ENCODE measurements around the gene AKIP1. TPM values are rescaled to one million over a fixed set of nuclear protein-coding genes. Genes with fewer than 3 reads are reported as not detected.

The AKIP1 gene
- total and polyA plus RNA-seq, 2 donors (not counting 3 experiments of a cell fraction or from before 2014, with no cell fraction given): 21.9 to 32.4 TPM

DNA sequence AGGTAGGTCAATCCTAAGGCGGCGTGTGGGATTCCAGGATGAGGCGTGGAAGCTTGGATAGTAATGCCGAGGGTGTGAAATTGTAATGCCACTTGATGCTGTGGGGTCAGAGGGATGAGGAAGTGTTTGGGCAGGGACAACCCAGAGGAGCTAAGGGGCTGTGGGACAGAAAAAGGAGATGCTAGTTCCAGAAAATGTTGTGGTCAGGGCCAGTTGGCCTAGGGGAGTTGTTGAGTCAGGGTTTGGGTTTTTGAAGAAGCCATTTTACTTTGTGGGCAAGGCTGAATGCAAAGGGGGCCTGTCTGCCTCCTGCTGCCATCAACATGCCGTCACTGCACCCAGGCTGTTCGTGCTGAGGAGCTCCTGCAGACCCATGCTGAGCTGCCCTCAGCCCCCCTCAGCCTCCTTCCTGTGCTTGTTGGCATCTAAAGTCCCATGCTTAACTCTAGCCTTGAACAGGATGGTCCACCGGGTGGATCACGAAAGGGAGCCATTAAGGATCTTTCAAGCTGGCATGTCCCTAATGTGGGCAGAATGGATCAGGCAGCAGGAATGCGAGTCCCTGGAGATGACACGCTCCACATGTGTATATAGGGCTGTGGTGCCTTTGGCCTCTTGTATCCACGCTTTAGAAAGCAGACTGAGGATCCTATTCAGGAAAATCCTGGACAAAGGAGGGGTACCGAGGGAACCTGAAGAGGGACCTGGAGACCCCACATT is 19.6 kb downstream of the AKIP1 start:
- Histone ChIP-seq H4K20me1 (replicated peaks; ENCODE audit: control insufficient read depth, extremely low read depth, insufficient read depth, low read length) (no peaks in the 10 kb centered on the region), H3K9me3 (replicated peaks; ENCODE audit: control insufficient read depth, insufficient read depth, low read length) (no peaks in the 10 kb centered on the region), H3K4me2 (ENCODE audit: insufficient read depth, low read length) (no peak overlapping the region), H3K9ac (replicated peaks; ENCODE audit: extremely low read depth, insufficient read depth, low read length) (no peak overlapping the region), H3K4me3 (replicated peaks in 1 of 3; ENCODE audit: insufficient read depth in 1 of 3, low read depth in 1 of 3, low read length in 3 of 3) (no peak overlapping the region), H3K79me2 (ENCODE audit: control insufficient read depth, insufficient read depth, low read length) (no peaks in the 10 kb centered on the region), H2AFZ (ENCODE audit: low read depth, low read length) (no peak overlapping the region), H3K9me1 (replicated peaks; ENCODE audit: control insufficient read depth, extremely low read depth, insufficient read depth, low read length) (no peaks in the 10 kb centered on the region), H3K27ac (ENCODE audit: insufficient read depth, low read depth, low read length) (no peak overlapping the region), H3K36me3 (ENCODE audit: control insufficient read depth in 2 of 2, extremely low read depth in 1 of 2, insufficient read depth in 2 of 2, low read length in 2 of 2) (no peaks in the 10 kb centered on the region), H3K27me3 (ENCODE audit: control insufficient read depth in 2 of 2, insufficient read depth in 2 of 2, low read length in 2 of 2) (no peaks in the 10 kb centered on the region), H3K4me1 (ENCODE audit: control insufficient read depth, extremely low read depth, insufficient read depth, low read length) (peaks cover 7% of the 10 kb centered on the region)
- dilution Hi-C loops (cut with MboI; ENCODE audit: extremely low pct_ligation_motif_present, low sequenced_read_pairs) (no loop called here), intact Hi-C loops (cut with micrococcal nuclease) (no loop called here)
- POLR2A ChIA-PET: interaction anchor here (0.9 kb wide), 1 partner anchor 518 kb away, joined by 3 read pairs; no protein-coding TSS in a partner anchor
- FAIRE-seq (no peak), DNase-seq (ENCODE audit: low read depth, low spot score) (no peak)
- BruUV-seq (replicated peaks): no TSS peak
- CTCF ChIA-PET: interaction anchor here (1.1 to 3.9 kb wide), 2 partner anchors 15 to 29 kb away, joined by 3 to 21 read pairs; no protein-coding TSS in a partner anchor
- TF ChIP-seq MYC (IDR thresholded peaks at IDR 0.05; ENCODE audit: low read depth, low read length) (no peak), POLR2AphosphoS5 (IDR thresholded peaks at IDR 0.05; ENCODE audit: insufficient read depth, low read depth, low read length) (no peak), POLR2A (IDR thresholded peaks at IDR 0.05; ENCODE audit: low read depth, low read length) (no peak), JUN (IDR thresholded peaks at IDR 0.05; ENCODE audit: borderline replicate concordance, insufficient read depth, insufficient read length, low read depth) (no peak), EZH2 (IDR thresholded peaks at IDR 0.05; ENCODE audit: borderline replicate concordance, low read depth, low read length, severe bottlenecking) (no peak), FOS (IDR thresholded peaks at IDR 0.05; ENCODE audit: borderline replicate concordance, insufficient read depth, low read length) (no peak)
- TF ChIP-seq, protein P1, sequence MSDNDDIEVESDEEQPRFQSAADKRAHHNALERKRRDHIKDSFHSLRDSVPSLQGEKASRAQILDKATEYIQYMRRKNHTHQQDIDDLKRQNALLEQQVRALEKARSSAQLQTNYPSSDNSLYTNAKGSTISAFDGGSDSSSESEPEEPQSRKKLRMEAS (IDR thresholded peaks at IDR 0.05; ENCODE audit: insufficient read depth, insufficient read length): no peak
- TF ChIP-seq, protein P2, sequence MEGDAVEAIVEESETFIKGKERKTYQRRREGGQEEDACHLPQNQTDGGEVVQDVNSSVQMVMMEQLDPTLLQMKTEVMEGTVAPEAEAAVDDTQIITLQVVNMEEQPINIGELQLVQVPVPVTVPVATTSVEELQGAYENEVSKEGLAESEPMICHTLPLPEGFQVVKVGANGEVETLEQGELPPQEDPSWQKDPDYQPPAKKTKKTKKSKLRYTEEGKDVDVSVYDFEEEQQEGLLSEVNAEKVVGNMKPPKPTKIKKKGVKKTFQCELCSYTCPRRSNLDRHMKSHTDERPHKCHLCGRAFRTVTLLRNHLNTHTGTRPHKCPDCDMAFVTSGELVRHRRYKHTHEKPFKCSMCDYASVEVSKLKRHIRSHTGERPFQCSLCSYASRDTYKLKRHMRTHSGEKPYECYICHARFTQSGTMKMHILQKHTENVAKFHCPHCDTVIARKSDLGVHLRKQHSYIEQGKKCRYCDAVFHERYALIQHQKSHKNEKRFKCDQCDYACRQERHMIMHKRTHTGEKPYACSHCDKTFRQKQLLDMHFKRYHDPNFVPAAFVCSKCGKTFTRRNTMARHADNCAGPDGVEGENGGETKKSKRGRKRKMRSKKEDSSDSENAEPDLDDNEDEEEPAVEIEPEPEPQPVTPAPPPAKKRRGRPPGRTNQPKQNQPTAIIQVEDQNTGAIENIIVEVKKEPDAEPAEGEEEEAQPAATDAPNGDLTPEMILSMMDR (IDR thresholded peaks at IDR 0.05; ENCODE audit: extremely low read depth in 1 of 2, insufficient read depth in 1 of 2, low read depth in 1 of 2, low read length in 2 of 2): no peak
